IMR-90 (cell line): ENCODE results near the gene VAV3. TPM values are rescaled to one million over a fixed set of nuclear protein-coding genes. Genes with fewer than 3 reads are reported as not detected.

Experiments used
- ATAC-seq: fragments of 200-7000 bp; cut with Tn5 transposase; 2 replicates; pipeline ENCODE4 v1.9.1; 2020; ENCODE audit warnings: low read depth, mild to moderate bottlenecking, moderate library complexity
- BruUV-seq: library from RNA; stranded (reverse); fragments of 400-500 nt; replicated peaks from 2 replicates; lab custom pipeline; 2021; lab: Mats Ljungman, UMichigan
- CTCF ChIA-PET: fragments of 300-600 bp; formaldehyde crosslinking; extraction: SDS; loops from one replicate; lab custom pipeline; 2021; ENCODE audit warnings: antibody characterized with exemption; lab: Yijun Ruan, JAX
- POLR2A ChIA-PET: fragments of 300-600 bp; sonication (Branson Sonifier 250); formaldehyde crosslinking; loops from one replicate; lab custom pipeline; 2022; ENCODE audit warnings: antibody characterized with exemption; ENCODE audit not compliant: unreplicated experiment; lab: Charles Lee
- DNase-seq: peaks from one replicate; pipeline ENCODE4 v3.0.0; 2013
- H2AFZ ChIP-seq: replicated peaks from 2 replicates; pipeline ENCODE3; 2013; ENCODE audit warnings: low read length, mild to moderate bottlenecking; ENCODE audit not compliant: poor library complexity
- H2AK5ac ChIP-seq: 2 replicates; pipeline ENCODE4 v1.6.1; 2013; ENCODE audit warnings: low read depth, low read length, inconsistent platforms
- H2AK9ac ChIP-seq: replicated peaks from 2 replicates; pipeline ENCODE3; 2013; ENCODE audit warnings: mild to moderate bottlenecking, low read depth, low read length, moderate library complexity; ENCODE audit not compliant: poor library complexity
- H2BK120ac ChIP-seq: 2 replicates; pipeline ENCODE4 v1.6.1; 2013; ENCODE audit warnings: low read depth, low read length, inconsistent platforms
- H2BK15ac ChIP-seq: 3 replicates; pipeline ENCODE4 v1.6.1; 2013; ENCODE audit warnings: low read depth, low read length, inconsistent platforms
- H2BK20ac ChIP-seq: 2 replicates; pipeline ENCODE4 v1.6.1; 2013; ENCODE audit warnings: low read depth, mild to moderate bottlenecking, inconsistent platforms, low read length, moderate library complexity
- H2BK5ac ChIP-seq: 2 replicates; pipeline ENCODE4 v1.6.1; 2013; ENCODE audit warnings: mild to moderate bottlenecking, low read depth, low read length, inconsistent platforms; ENCODE audit not compliant: poor library complexity, severe bottlenecking
- H3K14ac ChIP-seq: replicated peaks from 2 replicates; pipeline ENCODE4 v1.6.1; 2013; ENCODE audit warnings: low read depth, low read length, inconsistent platforms
- H3K18ac ChIP-seq: 2 replicates; pipeline ENCODE4 v1.6.1; 2013; ENCODE audit warnings: low read depth, low read length, control low read depth
- H3K23ac ChIP-seq: 2 replicates; pipeline ENCODE4 v1.6.1; 2013; ENCODE audit warnings: low read depth, low read length, inconsistent platforms
- H3K27ac ChIP-seq: 2 replicates; pipeline ENCODE4 v1.5.1; 2013; ENCODE audit warnings: mild to moderate bottlenecking, control low read depth, low read length; ENCODE audit not compliant: insufficient read depth
- H3K27me3 ChIP-seq: 2 replicates; pipeline ENCODE4 v1.6.1; 2013; ENCODE audit warnings: low read length; ENCODE audit not compliant: control insufficient read depth, insufficient read depth
- H3K36me3 ChIP-seq: 2 replicates; pipeline ENCODE4 v1.6.1; 2013; ENCODE audit warnings: low read length, mixed read lengths; ENCODE audit not compliant: control insufficient read depth, insufficient read depth
- H3K4ac ChIP-seq: 2 replicates; pipeline ENCODE4 v1.6.1; 2013; ENCODE audit warnings: low read depth, low read length, inconsistent platforms
- H3K4me1 ChIP-seq: 2 replicates; pipeline ENCODE4 v1.6.1; 2013; ENCODE audit warnings: low read length, mixed read lengths; ENCODE audit not compliant: control insufficient read depth, insufficient read depth
- H3K4me2 ChIP-seq: 2 replicates; pipeline ENCODE4 v1.6.1; 2013; ENCODE audit warnings: low read depth, mild to moderate bottlenecking, control low read depth, low read length, moderate library complexity
- H3K4me3 ChIP-seq: 2 replicates; pipeline ENCODE4 v1.5.1; 2013; ENCODE audit warnings: low read depth, mild to moderate bottlenecking, control low read depth, low read length, moderate library complexity; ENCODE audit not compliant: insufficient read depth
- H3K56ac ChIP-seq: 2 replicates; pipeline ENCODE4 v1.6.1; 2013; ENCODE audit warnings: low read length, inconsistent platforms; ENCODE audit not compliant: insufficient read depth; ENCODE audit errors: extremely low read depth
- H3K79me1 ChIP-seq, 2 experiments: 2 replicates each; pipeline ENCODE4 v1.6.1; 2013; ENCODE audit warnings: low read length in 2 of 2, inconsistent platforms in 1 of 2, low read depth in 1 of 2
- H3K9ac ChIP-seq: 2 replicates; pipeline ENCODE4 v1.6.1; 2013; ENCODE audit warnings: low read depth, low read length, control low read depth
- H3K9me1 ChIP-seq: 2 replicates; pipeline ENCODE4 v1.6.1; 2013; ENCODE audit warnings: low read length, inconsistent platforms; ENCODE audit not compliant: insufficient read depth
- H3K9me3 ChIP-seq: 2 replicates; pipeline ENCODE4 v1.6.1; 2013; ENCODE audit warnings: low read length; ENCODE audit not compliant: control insufficient read depth, insufficient read depth
- H4K20me1 ChIP-seq: 2 replicates; pipeline ENCODE4 v1.6.1; 2013; ENCODE audit warnings: low read length, inconsistent platforms; ENCODE audit not compliant: insufficient read depth
- H4K5ac ChIP-seq: 2 replicates; pipeline ENCODE4 v1.6.1; 2013; ENCODE audit warnings: mild to moderate bottlenecking, low read depth, low read length, control low read depth
- H4K8ac ChIP-seq, 2 experiments: 2 replicates each; pipeline ENCODE4 v1.6.1; 2013; ENCODE audit warnings: low read depth in 2 of 2, low read length in 2 of 2, control low read depth in 1 of 2, inconsistent platforms in 1 of 2
- H4K91ac ChIP-seq: 2 replicates; pipeline ENCODE4 v1.6.1; 2013; ENCODE audit warnings: low read depth, low read length, inconsistent platforms; ENCODE audit not compliant: insufficient read depth
- BHLHE40 ChIP-seq: fragments of 150-350 bp; IDR thresholded peaks from 2 replicates; pipeline ENCODE4 v1.6.1; 2016; ENCODE audit warnings: mild to moderate bottlenecking, low read depth, low read length
- CEBPB ChIP-seq: IDR thresholded peaks from 2 replicates; pipeline ENCODE4 v1.6.1; 2012; ENCODE audit warnings: low read depth, low read length, improper control_type of control experiment
- CHD1 ChIP-seq: IDR thresholded peaks from 2 replicates; pipeline ENCODE4 v1.6.1; 2012; ENCODE audit warnings: low read depth, low read length, improper control_type of control experiment
- ELK1 ChIP-seq: fragments of 150-350 bp; IDR thresholded peaks from 2 replicates; pipeline ENCODE4 v1.6.1; 2016; ENCODE audit warnings: low read depth, mild to moderate bottlenecking, low read length, moderate library complexity, borderline replicate concordance
- FOS ChIP-seq: fragments of 150-350 bp; IDR thresholded peaks from 2 replicates; pipeline ENCODE4 v1.6.1; 2016; ENCODE audit warnings: low read depth, low read length
- MAFK ChIP-seq: IDR thresholded peaks from 2 replicates; pipeline ENCODE4 v1.6.1; 2012; ENCODE audit warnings: low read depth, low read length, improper control_type of control experiment
- MXI1 ChIP-seq: IDR thresholded peaks from 2 replicates; pipeline ENCODE4 v1.6.1; 2012; ENCODE audit warnings: low read depth, mild to moderate bottlenecking, low read length, moderate library complexity, borderline replicate concordance
- NFE2L2 ChIP-seq: fragments of 150-350 bp; IDR thresholded peaks from 2 replicates; pipeline ENCODE4 v1.6.1; 2016; ENCODE audit warnings: low read depth, mild to moderate bottlenecking, low read length
- POLR2A ChIP-seq: IDR thresholded peaks from 2 replicates; pipeline ENCODE4 v1.6.1; 2012; ENCODE audit warnings: mild to moderate bottlenecking, low read depth, low read length
- RAD21 ChIP-seq: IDR thresholded peaks from 2 replicates; pipeline ENCODE4 v1.6.1; 2012; ENCODE audit warnings: low read length, improper control_type of control experiment
- RFX5 ChIP-seq: IDR thresholded peaks from 2 replicates; pipeline ENCODE4 v1.8.0; 2012; ENCODE audit warnings: low read depth, mild to moderate bottlenecking, low read length, moderate library complexity
- SMC3 ChIP-seq: fragments of 150-350 bp; IDR thresholded peaks from 2 replicates; pipeline ENCODE4 v1.6.1; 2016; ENCODE audit warnings: low read depth, mild to moderate bottlenecking, antibody characterized with exemption, low read length, moderate library complexity
- WGBS, 2 experiments: methylation state at CpG; one replicate each; pipeline versions ENCODE4 v1.1.5 to v1.1.7; 2013; ENCODE audit warnings: missing lambda C conversion rate in 2 of 2; ENCODE audit not compliant: insufficient read length in 1 of 2; ENCODE audit errors: extremely low coverage in 2 of 2; 5-methylcytosine and 5-hydroxymethylcytosine counted together
- dilution Hi-C: fragments of 300-500 bp; cut with HindIII; formaldehyde crosslinking; loops from one replicate; pipeline ENCODE4 v1.14.3; 2018; ENCODE audit warnings: low sequenced_read_pairs; ENCODE audit not compliant: unreplicated experiment
- in situ Hi-C: fragments of 300-500 bp; cut with MboI; formaldehyde crosslinking; loops from 3 replicates; pipeline ENCODE4 v1.14.3; 2019; ENCODE audit warnings: low sequenced_read_pairs, inconsistent platforms, mixed read lengths
- intact Hi-C: fragments of 100-400 bp; cut with micrococcal nuclease; formaldehyde crosslinking; loops from 2 replicates; pipeline ENCODE4 v1.10.0; 2022
- polyA plus RNA-seq, 3 experiments: library from polyadenylated mRNA; depleted of rRNA; stranded (reverse); fragments of >200 nt; gene quantifications; 2 replicates each; pipeline ENCODE4 v1.2.3, GENCODE V29; 2012; ENCODE audit warnings: low replicate concordance in 1 of 3
- total RNA-seq: library from RNA; depleted of rRNA; stranded (reverse); fragments of >200 nt; gene quantifications from 2 replicates; pipeline ENCODE4 v1.2.3, GENCODE V29; 2012

The VAV3 gene
- total and polyA plus RNA-seq, 2 of the 4 experiments (the other 2 are of a cell fraction), result 0.12 to 0.18 TPM

GRCh38 chr1:107858323-107858722, 106.7 kb downstream of the VAV3 start:
- Histone ChIP-seq H3K9me3 (no peaks in the 10 kb centered on the region), H3K27ac (no peak overlapping the region), H3K23ac (no peak overlapping the region), H3K18ac (no peak overlapping the region), H3K9me1 (no peaks in the 10 kb centered on the region), H3K9ac (no peak overlapping the region), H3K36me3 (no peaks in the 10 kb centered on the region), H2AFZ (no peak overlapping the region), H2BK15ac (no peak overlapping the region), H4K5ac (no peak overlapping the region), H3K79me1 (no peaks in the 10 kb centered on the region), H4K20me1 (no peaks in the 10 kb centered on the region), H3K4me3 (no peak overlapping the region), H3K14ac (no peak overlapping the region), H2BK120ac (no peak overlapping the region), H2BK20ac (no peak overlapping the region), H2AK9ac (no peak overlapping the region), H3K4me2 (no peak overlapping the region), H3K27me3 (no peaks in the 10 kb centered on the region), H3K56ac (no peak overlapping the region), H2AK5ac (no peak overlapping the region), H3K4me1 (no peaks in the 10 kb centered on the region), H4K8ac (no peak overlapping the region), H3K4ac (no peak overlapping the region), H4K91ac (no peak overlapping the region), H2BK5ac (no peak overlapping the region)
- dilution Hi-C loops, result no loop called here
- no TSS peak for BruUV-seq
- no CpG with 5 or more reads among the region's 5 CpGs for WGBS, 2 experiments
- TF ChIP-seq NFE2L2 (no peak), RFX5 (no peak), MAFK (no peak), FOS (no peak), BHLHE40 (no peak), CEBPB (no peak), POLR2A (no peak), RAD21 (no peak), SMC3 (no peak), ELK1 (no peak), CHD1 (no peak), MXI1 (no peak)
- intact Hi-C loops, result loop anchor here (5.0 kb wide), 1 partner anchor 44 kb away; no protein-coding TSS in a partner anchor
- in situ Hi-C loops, result no loop called here
- POLR2A ChIA-PET, result interaction anchor here (0.6 kb wide), 1 partner anchor 80 kb away, joined by 4 read pairs; no protein-coding TSS in a partner anchor
- no peak for ATAC-seq
- CTCF ChIA-PET, result no interaction called here
- DNase-seq, result no peak
